SW480 (cell line): Measurements from ENCODE around the gene MAP4.
"Not testable (repeated sequence)": the region's sequence is repeated elsewhere in the genome, so short reads cannot be mapped to it uniquely, and the experiment has no call there.

ENCODE experiments used
- DNase-seq: peaks from one replicate; pipeline ENCODE4 v3.0.0-alpha.2; 2016; ENCODE audit warnings: low spot score

MAP4 gene

GRCh38 chr3:48016301-48016973 lies at the start of gene MAP4:
TSS of gene MAP4 (minus strand) at chr3:48016416. CDS start at chr3:47998860, 17,556 bp downstream.
- no peak for DNase-seq

- DNase-seq: no peak
These were observed 48.8 kb upstream of the MAP4 start for GRCh38 chr3:48065035-48065434.

DNA sequence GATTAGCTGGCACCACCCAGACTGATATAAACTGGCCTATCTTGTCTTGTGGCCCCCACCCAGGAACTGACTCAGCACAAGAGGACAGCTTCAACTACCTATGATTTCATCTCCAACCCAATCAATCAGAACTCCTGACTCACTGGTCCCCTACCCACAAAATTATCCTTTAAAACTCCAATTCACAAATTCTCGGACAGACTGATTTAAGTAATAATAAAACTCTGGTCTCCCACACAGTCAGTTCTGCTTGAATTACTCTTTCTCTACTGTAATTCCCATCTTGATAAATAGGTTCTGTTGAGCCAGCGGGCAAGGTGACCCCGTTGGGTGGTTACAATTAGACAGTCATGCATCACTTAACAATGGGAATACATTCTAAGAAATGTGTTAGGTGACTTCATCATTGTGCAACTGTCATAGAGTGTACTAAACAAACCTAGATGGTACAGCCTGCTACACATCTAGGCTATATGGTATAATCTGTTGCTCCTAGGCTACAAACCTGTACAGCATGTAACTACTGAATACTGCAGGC lies 48.1 kb upstream of the MAP4 start:
- DNase-seq: no peak

GRCh38 chr3:48061586-48061985 lies 45.4 kb upstream of the MAP4 start:
- DNase-seq: not testable (repeated sequence)

GRCh38 chr3:48058091-48058490 lies 41.9 kb upstream of the MAP4 start:
- DNase-seq: no peak

DNA sequence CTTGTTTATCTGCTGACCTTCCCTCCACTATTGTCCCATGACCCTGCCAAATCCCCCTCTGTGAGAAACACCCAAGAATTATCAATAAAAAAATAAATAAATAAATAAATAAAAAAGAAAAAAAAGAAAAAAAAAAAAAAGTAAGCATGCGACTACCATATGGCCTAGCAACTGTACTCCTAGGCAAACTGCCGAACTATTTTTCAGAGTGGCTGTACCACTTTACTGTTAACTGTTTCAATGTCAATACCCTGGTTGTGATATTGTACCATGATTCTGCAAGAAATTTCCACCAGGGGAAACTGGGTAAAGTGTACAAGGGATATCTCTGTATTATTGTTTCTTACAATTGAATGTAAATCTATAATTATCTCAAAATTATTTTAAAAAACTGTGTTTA lies 41.3 kb upstream of the MAP4 start:
- no peak for DNase-seq

- no peak for DNase-seq
These were observed 31.7 kb upstream of the MAP4 start for GRCh38 chr3:48047841-48048464.

GRCh38 chr3:48042071-48042760 lies 26.0 kb upstream of the MAP4 start:
- DNase-seq: peak; percentile 22

- DNase-seq: peak; percentile 74
These were observed 23.4 kb upstream of the MAP4 start for GRCh38 chr3:48039487-48040190.

DNA sequence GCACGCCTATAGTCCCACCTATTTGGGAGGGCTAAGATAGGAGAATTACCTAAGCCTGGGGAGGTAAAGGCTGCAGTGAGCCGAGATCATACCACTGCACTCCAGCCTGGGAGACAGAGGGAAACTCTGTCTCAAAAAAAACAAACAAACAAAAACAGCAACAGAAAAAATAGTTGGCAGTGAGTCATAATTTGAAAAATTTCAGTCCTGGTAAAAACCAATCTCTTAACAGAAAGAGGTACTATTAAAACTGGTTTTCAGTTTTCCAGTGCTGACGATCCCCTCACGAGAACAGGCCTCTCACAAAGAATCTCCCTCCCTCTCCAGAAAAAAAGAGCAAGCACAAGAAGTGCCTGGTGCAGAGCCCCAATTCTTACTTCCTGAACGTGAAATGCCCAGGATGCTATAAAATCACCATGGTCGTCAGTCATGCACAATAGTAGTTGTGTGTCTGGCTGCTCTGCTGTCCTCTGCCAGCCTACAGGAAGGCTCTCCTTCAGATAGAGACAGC lies 22.8 kb upstream of the MAP4 start:
- DNase-seq: no peak

DNA sequence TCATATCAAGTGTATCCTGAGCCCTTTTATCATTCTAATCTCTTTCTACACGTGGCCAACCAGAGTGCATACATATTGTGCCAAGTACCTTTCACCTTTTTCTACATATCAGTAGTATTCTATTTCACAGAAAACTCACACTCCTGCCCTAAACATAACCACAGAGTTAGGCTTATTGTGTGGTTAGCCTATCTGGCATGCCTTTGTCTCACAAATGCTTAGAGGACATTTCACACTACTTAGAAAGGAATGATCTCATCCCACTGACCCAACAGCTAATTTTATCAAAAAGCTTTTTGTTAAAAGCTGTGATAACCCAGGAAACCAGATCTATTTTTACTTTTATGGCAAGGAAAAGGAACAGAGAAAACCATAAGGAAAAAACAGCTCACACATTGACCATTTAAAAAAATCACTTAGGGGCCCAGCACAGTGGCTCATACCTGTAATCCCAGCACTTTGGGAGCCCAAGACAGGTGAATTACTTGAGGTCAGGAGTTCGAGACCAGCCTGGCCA lies 17.8 kb upstream of the MAP4 start:
- peak; percentile 82 for DNase-seq

GRCh38 chr3:48030188-48030587 lies 14.0 kb upstream of the MAP4 start:
- no peak for DNase-seq

- no peak for DNase-seq
These were observed 11.0 kb upstream of the MAP4 start for GRCh38 chr3:48026951-48027908.

DNA sequence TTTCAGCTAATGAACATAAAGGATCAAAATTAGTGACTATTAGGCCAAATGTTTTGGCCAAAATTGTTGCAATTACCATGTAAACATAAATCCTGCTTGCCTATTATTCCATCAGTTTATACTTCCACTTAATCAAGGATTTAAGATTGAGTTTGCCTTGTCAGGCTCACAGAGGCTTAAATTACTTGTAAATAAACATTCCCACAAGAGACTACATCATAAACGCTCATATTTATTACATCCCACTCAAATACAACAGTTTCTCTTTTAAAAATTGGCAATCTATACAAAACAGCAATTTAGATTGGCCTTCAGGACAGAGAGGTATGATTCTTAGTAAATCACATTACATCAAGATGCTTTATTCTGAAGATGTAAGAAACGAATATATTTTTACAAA lies 9.9 kb upstream of the MAP4 start:
- no peak for DNase-seq

GRCh38 chr3:48024401-48024800 lies 8.2 kb upstream of the MAP4 start:
- no peak for DNase-seq

DNA sequence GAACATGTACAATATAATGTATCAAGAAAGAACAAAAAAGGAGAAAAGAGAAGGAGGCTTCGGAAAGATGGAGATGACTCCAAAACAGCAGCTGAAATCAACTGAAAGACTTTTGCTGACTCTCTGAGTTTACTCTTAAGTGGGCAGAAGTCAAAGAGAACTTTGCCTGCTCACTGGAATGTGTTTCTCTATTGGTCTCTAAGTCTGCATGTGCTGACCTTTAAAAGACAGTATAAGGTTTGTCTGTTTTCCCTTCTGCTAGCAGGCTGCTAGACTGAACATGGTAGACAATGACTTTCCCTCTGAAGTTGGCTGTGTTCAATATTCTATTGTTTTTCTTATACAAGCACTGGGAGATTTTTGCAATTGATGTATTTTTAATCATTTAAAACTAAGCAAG lies 7.2 kb upstream of the MAP4 start:
- no peak for DNase-seq

- DNase-seq: no peak
These were observed 6.0 kb upstream of the MAP4 start for GRCh38 chr3:48022178-48022577.

DNA sequence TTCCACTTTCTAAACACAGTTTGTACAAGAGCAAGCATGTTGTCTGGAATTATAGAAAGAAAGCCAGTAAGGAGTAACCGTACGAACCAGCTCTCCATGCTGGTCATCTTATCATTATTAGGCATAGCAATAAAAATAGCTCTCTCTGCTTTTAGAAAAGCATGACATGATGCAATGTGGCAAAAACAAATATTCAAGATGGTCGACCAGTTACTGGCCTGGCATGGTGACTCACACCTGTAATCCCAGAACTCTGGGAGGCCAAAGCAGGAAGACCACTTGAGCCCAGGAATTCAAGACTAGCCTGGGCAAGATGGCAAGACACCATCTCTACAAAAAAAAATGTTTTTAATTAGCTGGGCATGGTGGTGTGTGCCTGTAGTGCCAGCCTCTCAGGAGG lies 2.6 kb upstream of the MAP4 start:
- DNase-seq: peak; percentile 51

- DNase-seq: no peak
These were observed 610 bp downstream of the MAP4 start for GRCh38 chr3:48015431-48016180.

DNA sequence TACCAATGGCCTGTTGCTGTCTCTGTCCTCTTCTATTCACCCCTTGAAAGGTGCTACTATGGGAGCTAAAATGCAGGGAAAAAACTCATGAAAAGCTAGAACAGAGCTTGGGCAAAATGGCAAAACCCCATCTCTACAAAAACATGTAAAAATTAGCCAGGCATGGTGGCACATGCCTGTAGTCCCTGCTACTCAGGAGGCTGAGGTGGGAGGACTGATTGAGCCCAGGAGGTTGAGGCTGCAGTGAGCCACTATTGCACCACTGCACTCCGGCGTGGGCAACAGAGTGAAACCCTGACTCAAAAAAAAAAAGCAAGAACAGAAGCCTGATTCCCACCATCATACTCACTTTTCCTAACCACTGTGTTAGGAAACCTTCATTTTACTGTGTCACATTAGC lies 1.9 kb downstream of the MAP4 start:
- no peak for DNase-seq
